HCT116 (cell line): ENCODE results near the gene CDH4.

Source experiments
- CTCF ChIP-seq, 3 experiments: fragments of 200-600 bp in 1 of 3; sonication (generic) in 1 of 3; IDR thresholded peaks in 2 of 3; conservative IDR thresholded peaks in 1 of 3; 2 replicates each; pipeline ENCODE4 v1.5.1; 2012 to 2017; ENCODE audit warnings: low read depth in 2 of 3, low read length in 2 of 3, antibody characterized with exemption in 1 of 3, borderline replicate concordance in 1 of 3, control low read depth in 1 of 3, mild to moderate bottlenecking in 1 of 3, mixed read lengths in 1 of 3, mixed run types in 1 of 3, moderate library complexity in 1 of 3; ENCODE audit not compliant: insufficient read depth in 1 of 3
- SP1 ChIP-seq: IDR thresholded peaks from 2 replicates; pipeline ENCODE4 v1.6.1; 2012; ENCODE audit warnings: low read depth
- SRF ChIP-seq: IDR thresholded peaks from 2 replicates; pipeline ENCODE4 v1.6.1; 2012; ENCODE audit warnings: low read depth

GRCh38 chr20:61436283-61436666 is 184.2 kb downstream of the CDH4 start:
- no peak for TF ChIP-seq SRF
- no peak for TF ChIP-seq SP1
- TF ChIP-seq CTCF (IDR thresholded peaks at IDR 0.05 in 2 of 3, conservative IDR thresholded peaks at IDR 0.05 in 1 of 3; ENCODE audit: borderline replicate concordance in 1 of 3, insufficient read depth in 1 of 3, low read depth in 2 of 3, low read length in 2 of 3) = no peak
